ENCODE measurements around the gene CFAP77.

The CFAP77 gene

GRCh38 chr9:132434881-132435280 lies 24.9 kb downstream of the CFAP77 start:
- no peak for TF ChIP-seq CTCF (IDR thresholded peaks at IDR 0.05; ENCODE audit: borderline replicate concordance, insufficient read depth, low read depth, low read length)
- H3K4me3 ChIP-seq (ENCODE audit: low read depth, low read length): no peak overlapping the region

GRCh38 chr9:132439153-132439552 lies 29.1 kb downstream of the CFAP77 start:
- H3K4me3 ChIP-seq (ENCODE audit: low read depth, low read length): no peak overlapping the region
- no peak for TF ChIP-seq CTCF (IDR thresholded peaks at IDR 0.05; ENCODE audit: borderline replicate concordance, insufficient read depth, low read depth, low read length)

- H3K4me3 ChIP-seq (ENCODE audit: low read depth, low read length): no peak overlapping the region
- TF ChIP-seq CTCF (IDR thresholded peaks at IDR 0.05; ENCODE audit: borderline replicate concordance, insufficient read depth, low read depth, low read length): no peak
Observed at GRCh38 chr9:132440735-132441134, 30.7 kb downstream of the CFAP77 start.

GRCh38 chr9:132441404-132441803 lies 31.4 kb downstream of the CFAP77 start:
- no peak for TF ChIP-seq CTCF (IDR thresholded peaks at IDR 0.05; ENCODE audit: borderline replicate concordance, insufficient read depth, low read depth, low read length)
- no peak overlapping the region for H3K4me3 ChIP-seq (ENCODE audit: low read depth, low read length)

GRCh38 chr9:132443951-132444607 lies 34.1 kb downstream of the CFAP77 start:
- no peak for TF ChIP-seq CTCF (IDR thresholded peaks at IDR 0.05; ENCODE audit: borderline replicate concordance, insufficient read depth, low read depth, low read length)
- H3K4me3 ChIP-seq (ENCODE audit: low read depth, low read length): no peak overlapping the region

- TF ChIP-seq CTCF (IDR thresholded peaks at IDR 0.05; ENCODE audit: borderline replicate concordance, insufficient read depth, low read depth, low read length): no peak
- H3K4me3 ChIP-seq (ENCODE audit: low read depth, low read length): no peak overlapping the region
Observed at GRCh38 chr9:132446887-132447286, 36.9 kb downstream of the CFAP77 start.

- no peak overlapping the region for H3K4me3 ChIP-seq (ENCODE audit: low read depth, low read length)
- peak; percentile 32; the same call in 1 of the 2 replicates for TF ChIP-seq CTCF (IDR thresholded peaks at IDR 0.05; ENCODE audit: borderline replicate concordance, insufficient read depth, low read depth, low read length)
Observed at GRCh38 chr9:132447346-132447745, 37.3 kb downstream of the CFAP77 start.

Data from GM12875 (cell line).